Prostate gland (tissue), 2 donors: ENCODE data around the gene INSIG1.

ENCODE experiments used
- CTCF ChIP-seq, 4 experiments: fragments of 200-600 bp in 2 of 4; fragments of 450-650 bp in 2 of 4; sonication (generic) in 2 of 4; IDR thresholded peaks; 1 replicate in 3 of 4; 2 replicates in 1 of 4; pipeline ENCODE4 v1.5.1; 2016 to 2019; ENCODE audit warnings: antibody characterized with exemption in 4 of 4, mild to moderate bottlenecking in 2 of 4, moderate library complexity in 2 of 4
- POLR2A ChIP-seq: fragments of 450-650 bp; IDR thresholded peaks from one replicate; pipeline ENCODE4 v1.6.1; 2016; ENCODE audit warnings: antibody characterized with exemption, mild to moderate bottlenecking

GRCh38 chr7:155329225-155329624 lies 31.5 kb downstream of the INSIG1 start:
- no peak for TF ChIP-seq POLR2A
- TF ChIP-seq CTCF (IDR thresholded peaks at IDR 0.05), result no peak
